NCI-H2171 treated with DMSO at 0.1 percent for 48 hours (cell line): ENCODE data around the gene TEX26.
A peak's percentile ranks its signal among the peaks of the same experiment; 100 is the strongest.

Experiments used
- DNase-seq: peaks from one replicate; lab custom pipeline; 2025; lab: John Stamatoyannopoulos, UW

The TEX26 gene

DNA sequence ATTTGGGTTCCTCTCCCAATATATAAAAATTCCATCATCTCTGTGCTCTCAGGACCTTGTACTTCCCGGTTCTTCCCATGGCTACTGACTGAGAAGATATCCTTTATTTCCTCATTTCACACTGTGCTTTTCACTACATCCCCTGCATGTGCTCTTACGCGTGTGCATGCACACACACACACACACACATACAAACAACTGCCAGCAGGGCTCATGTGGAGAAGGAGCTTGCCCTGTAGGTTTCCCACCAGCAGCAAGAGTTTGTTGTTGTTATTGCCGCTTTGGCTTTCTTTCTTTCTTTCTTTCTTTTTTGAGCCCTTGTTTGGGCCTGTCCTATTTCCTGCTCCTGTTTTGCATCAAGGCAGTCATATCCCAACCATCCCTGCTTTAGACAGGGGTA is 43.6 kb downstream of the TEX26 start:
- no peak for DNase-seq

DNA sequence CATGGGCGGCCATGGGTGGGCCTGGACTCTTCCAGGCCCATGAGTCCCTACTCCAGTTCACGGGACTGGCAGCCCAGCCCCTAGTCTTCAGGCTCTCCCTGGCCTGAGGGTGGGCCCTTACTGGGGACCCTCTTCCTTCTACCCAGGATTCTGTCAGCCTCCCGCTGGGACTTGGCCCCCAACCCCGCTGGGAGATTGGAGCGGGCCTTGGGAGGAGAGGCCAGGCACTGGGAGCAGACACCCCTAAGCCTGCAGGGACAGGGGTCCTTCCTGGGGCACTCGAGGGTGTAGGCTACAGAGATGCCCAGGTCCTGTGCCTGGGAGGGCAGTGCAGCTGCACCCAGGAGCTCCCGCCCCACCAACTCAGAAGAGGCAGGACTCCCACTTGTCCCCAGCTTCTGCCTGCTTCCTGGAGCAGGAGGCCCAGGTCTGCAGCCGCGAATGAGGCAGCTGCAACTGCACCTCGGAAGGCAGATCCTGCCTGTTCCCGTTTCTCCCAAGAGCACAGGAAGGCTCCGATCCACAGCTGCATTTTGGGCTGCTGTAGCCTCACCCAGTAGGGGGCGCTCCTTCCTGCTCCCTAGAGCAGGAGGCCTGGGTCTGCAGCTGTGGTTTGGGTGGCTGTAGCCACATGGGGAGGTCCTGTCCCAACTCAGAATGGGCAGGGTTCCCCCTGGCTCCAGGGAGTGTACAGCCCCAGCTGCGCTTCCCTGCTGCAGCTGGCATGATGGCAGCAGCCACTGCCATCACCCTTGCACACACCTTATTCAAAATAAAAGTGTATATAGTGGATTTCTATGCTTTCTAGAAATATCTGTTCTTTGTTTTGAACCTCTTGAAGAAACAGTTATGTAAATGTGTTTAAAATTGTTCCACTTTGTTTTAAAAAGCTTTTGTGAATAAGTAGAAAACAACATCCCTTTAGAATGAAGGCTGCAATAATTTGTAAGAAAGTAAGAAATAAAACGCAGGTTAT is 46.8 kb downstream of the TEX26 start:
- no peak for DNase-seq

GRCh38 chr13:30982506-30982905 is 50.0 kb downstream of the TEX26 start:
- no peak for DNase-seq

DNA sequence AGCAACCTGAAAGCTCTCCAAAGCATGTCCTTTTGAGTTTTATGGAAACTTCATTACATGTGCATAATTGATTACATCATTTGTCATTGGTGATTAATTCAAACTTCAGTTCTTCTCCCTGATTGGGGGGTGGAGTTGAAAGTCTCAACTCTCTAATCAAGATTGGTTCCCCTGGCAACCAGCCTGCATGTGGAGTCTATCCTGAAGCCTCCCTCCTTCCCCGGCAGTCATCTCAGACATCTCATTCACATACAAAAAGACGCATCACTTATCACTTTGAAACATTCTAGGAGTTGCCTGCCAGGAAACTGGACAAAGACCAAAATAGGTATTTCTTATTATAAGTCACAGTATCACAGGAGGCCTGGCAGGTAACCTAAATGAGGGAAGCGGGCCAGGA is 50.5 kb downstream of the TEX26 start:
- no peak for DNase-seq

DNA sequence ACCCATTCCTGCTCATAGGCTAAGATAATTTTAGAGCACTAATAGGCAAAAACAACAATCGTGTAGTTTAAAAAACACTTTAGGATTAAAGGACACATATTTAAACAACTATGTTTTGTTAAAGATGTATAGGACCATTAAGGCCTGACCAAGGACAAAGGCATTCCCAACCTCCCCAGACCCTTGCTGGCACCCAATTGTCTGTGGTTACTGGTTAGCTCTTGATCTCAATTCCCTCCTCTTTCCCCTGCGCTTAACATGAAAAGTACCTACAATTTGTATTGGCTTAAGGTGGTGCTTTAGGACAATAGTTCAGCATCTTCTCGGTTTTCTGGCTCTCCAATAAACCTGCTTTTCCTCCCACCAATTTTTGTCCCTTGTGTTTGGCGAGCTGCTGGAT is 51.0 kb downstream of the TEX26 start:
- no peak for DNase-seq

DNA sequence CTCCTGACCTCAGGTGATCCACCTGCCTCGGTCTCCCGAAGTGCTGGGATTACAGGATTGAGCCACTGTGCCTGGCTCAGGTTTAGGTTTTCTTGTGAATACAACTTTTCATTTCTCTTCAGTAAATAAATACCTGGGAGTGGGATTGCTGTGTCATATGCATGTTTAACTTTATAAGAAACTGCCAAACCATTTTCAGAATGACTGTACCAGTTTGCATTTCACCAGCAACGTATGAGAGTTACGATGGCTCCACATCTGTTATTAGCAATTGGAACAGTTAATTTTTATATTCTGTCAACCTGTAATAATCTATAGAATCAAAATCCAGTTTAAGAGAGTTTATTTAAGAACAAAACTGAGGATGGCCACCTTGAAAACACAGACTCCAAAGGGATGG is 52.2 kb downstream of the TEX26 start:
- DNase-seq = no peak

GRCh38 chr13:30985637-30986205 is 53.3 kb downstream of the TEX26 start:
- no peak for DNase-seq

GRCh38 chr13:30991184-30991583 is 58.7 kb downstream of the TEX26 start:
- no peak for DNase-seq

- no peak for DNase-seq
Measured at GRCh38 chr13:30991922-30992321, 59.5 kb downstream of the TEX26 start.

- DNase-seq = no peak
Measured at GRCh38 chr13:30995331-30995730, 62.9 kb downstream of the TEX26 start.

DNA sequence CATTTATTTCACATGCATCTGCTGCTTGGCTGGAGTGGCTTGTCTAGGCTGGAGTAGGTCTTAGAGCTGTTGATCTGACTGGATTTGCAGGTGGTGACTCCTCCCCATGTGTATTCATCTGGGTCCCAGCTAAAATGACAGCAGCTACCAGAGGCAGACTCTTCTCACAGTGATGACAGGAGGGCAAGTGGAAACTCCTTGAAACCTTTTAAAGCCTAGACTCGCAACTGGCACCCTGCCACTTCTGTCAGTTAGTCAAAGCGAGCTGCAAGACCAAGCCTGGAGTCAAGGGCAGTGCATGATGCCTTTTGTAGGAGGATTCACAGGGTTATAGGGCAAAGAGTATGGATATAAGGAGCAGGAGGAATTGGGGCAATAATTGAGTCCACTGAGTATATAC is 65.2 kb downstream of the TEX26 start:
- peak; percentile 45 for DNase-seq

- DNase-seq = peak; percentile 54
Measured at GRCh38 chr13:30998136-30999088, 66.0 kb downstream of the TEX26 start.

DNA sequence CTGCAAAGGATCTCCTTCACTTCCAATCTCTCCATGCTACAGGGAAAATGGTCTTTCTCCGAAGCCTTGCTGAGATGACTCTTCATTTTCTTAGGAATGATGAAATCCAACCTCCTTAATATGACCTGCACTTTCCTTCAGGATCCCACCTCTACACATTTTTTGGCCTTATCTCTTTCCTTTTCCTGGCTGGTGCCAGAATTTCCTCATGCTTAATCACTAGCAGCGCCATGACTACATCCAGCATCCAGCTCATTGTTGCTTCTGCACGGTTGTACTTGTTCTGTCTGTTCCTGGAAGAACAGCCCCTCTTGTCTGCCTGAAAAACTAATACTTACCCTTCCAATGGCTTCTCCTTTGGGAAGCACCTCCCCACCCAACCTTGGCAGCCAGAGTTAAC is 68.4 kb downstream of the TEX26 start:
- no peak for DNase-seq

- DNase-seq = no peak
Measured at GRCh38 chr13:31001647-31002046, 69.2 kb downstream of the TEX26 start.

DNA sequence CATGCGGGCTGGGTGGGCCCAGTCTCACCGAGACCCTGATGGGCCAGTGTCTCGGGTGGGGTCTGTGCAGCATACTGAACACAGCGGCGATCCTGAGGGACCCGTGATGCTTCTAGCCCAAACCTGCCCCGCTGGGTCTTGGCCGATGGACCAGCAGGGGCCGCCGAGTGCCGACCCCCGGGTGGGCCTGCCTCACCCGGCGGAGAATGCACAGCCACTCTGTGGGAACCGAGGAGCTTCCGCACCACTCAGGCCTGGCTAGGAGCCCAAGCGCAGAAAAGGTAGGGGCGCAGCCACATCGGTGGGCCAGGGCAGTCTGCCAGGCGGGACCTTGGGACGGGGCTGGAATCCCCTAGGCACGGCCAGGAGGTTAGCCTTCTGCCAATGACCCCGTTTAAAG is 72.6 kb downstream of the TEX26 start:
- no peak for DNase-seq

DNA sequence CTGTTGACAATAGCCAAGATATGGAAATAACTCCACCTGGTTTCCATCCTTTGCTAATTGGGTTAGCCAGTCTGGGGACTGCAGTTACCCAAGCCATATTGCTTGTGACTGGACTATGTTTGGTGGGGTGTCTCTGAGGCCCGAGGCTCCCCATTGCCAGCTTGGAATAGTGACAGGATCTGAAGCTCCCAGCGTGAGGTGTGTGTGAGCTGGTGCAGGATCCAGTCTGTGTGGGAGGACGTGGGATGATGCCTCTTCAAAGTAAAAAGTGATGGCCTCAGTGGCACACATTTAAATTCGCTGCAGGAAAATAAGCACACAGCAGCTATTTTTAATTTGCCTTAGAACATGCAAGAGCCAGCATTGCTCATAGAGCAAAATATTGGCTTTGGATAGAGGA is 75.0 kb downstream of the TEX26 start:
- DNase-seq = no peak

DNA sequence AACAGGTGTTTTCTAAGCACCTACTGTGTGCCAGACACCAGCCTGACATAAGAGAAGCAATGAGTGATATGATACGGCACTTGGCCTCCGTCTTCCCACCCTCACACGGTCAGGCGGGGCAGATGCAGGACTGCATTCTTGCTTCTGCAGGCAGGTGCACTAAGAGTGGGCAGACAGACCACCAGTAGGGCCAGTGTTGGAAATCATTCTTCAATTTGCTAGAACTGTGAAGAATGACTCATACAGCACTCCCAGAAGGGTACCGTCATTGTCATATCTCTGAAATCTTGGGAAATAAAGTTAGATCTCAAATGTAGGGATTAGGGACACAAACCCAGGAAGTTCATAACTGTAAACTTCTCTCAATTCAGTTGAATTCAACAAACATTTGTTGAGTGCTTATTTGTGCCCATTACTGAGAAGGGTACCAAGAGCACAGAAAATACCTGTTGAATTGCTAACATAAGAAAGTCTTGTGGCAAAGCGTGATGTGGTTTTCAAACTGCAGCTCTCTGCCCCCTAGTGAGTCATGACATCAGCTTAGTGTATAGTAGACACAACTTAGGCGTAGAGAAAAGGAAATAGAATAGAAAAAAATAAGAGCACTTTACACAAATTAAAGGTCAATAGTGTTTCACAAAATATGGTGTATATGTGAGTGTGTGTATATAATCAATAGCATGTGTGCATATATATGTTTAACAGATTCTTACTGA is 76.1 kb downstream of the TEX26 start:
- no peak for DNase-seq

- DNase-seq = peak; percentile 6
Measured at GRCh38 chr13:31009166-31009565, 76.7 kb downstream of the TEX26 start.

DNA sequence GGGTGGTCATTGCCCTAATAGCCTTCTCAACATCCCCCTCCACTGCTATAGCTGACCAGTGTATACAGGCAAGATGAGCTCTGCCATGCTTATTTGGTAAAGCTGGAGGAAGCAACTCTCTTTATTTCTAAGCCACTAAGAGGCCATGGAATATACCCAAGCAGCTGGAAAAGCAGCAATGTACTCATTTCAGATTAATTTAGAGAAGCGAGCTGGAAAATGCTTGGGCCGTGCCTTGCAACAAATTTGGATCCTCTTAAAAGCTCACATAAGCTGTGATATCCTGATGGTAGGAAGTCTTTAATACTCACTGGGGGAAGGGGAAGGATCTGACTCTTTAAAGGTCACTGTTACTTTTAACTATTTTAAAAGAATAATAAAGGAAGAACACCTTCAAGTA is 77.8 kb downstream of the TEX26 start:
- DNase-seq = no peak

DNA sequence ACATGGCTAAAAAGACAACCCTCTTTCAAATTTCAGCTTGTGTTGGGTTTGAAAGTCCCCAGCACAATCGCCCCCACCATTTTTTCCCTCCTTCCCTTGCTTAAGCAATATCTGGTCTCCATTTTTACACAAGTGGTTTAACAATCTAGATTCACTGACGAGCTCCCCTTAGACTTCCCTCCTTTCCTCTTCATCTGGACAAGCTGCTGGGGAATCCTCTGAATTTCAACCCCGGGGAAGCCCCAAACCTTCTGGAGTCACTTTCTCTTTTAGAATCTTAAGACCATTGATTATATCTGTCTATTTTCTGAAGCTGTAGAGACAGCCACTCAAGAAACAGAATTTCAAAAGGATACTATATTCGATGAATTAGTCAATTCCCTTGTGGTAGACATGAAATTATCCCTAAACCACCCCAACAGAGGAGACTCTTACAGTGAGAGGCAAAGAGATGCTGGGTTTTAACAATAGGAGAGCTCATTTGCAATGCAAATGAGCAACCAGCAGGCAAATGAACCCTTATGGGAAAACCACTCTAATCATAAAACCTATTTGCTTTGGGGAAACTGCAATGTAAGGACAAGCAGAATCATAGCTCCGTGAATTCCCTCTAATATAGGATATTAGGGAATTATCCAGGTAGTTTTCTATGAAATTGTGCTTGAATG is 78.9 kb downstream of the TEX26 start:
- no peak for DNase-seq
